PC-3 (cell line): ENCODE results near the gene CHAD. TPM values are rescaled to one million over a fixed set of nuclear protein-coding genes. Genes with fewer than 3 reads are reported as not detected.
A peak's percentile ranks its signal among the peaks of the same experiment; 100 is the strongest.

Experiments
- ATAC-seq: fragments of 200-7000 bp; cut with Tn5 transposase; 2 replicates; pipeline ENCODE4 v1.9.1; 2020; ENCODE audit warnings: mild to moderate bottlenecking, moderate library complexity
- BruUV-seq: library from RNA; stranded (reverse); fragments of 400-500 nt; replicated peaks from 2 replicates; lab custom pipeline; 2021; lab: Mats Ljungman, UMichigan
- CTCF ChIA-PET: fragments of 300-600 bp; sonication (Branson Sonifier 250); formaldehyde crosslinking; loops from one replicate; lab custom pipeline; 2022; ENCODE audit warnings: antibody characterized with exemption; lab: Charles Lee
- POLR2A ChIA-PET: fragments of 300-600 bp; sonication (Branson Sonifier 250); formaldehyde crosslinking; loops from one replicate; lab custom pipeline; 2022; ENCODE audit warnings: antibody characterized with exemption; ENCODE audit not compliant: unreplicated experiment; lab: Charles Lee
- DNase-seq: peaks from one replicate; pipeline ENCODE4 v3.0.0-alpha.2; 2015
- H2AFZ ChIP-seq: fragments of 300-600 bp; sonication (generic); 2 replicates; pipeline ENCODE4 v1.6.0; 2016; ENCODE audit warnings: antibody characterized with exemption, low read length
- H3F3A ChIP-seq: fragments of 300-600 bp; sonication (generic); one replicate; pipeline ENCODE4 v1.6.0; 2017; ENCODE audit warnings: antibody characterized with exemption, low read length, control low read depth, mild to moderate bottlenecking; ENCODE audit not compliant: unreplicated experiment
- H3K27ac ChIP-seq: fragments of 300-600 bp; sonication (generic); 2 replicates; pipeline ENCODE4 v1.5.1; 2016; ENCODE audit warnings: mild to moderate bottlenecking, low read length
- H3K27me3 ChIP-seq: fragments of 300-600 bp; sonication (generic); 2 replicates; pipeline ENCODE4 v1.6.1; 2016; ENCODE audit warnings: low read length, mixed read lengths
- H3K36me3 ChIP-seq: fragments of 300-600 bp; sonication (generic); 2 replicates; pipeline ENCODE4 v1.6.1; 2016; ENCODE audit warnings: low read depth, mixed run types, low read length, mixed read lengths
- H3K4me1 ChIP-seq: fragments of 300-600 bp; sonication (generic); 2 replicates; pipeline ENCODE4 v1.5.1; 2016; ENCODE audit warnings: low read length; ENCODE audit not compliant: insufficient read depth
- H3K4me2 ChIP-seq: fragments of 300-600 bp; sonication (generic); 2 replicates; pipeline ENCODE4 v1.6.0; 2016; ENCODE audit warnings: low read length
- H3K4me3 ChIP-seq: fragments of 300-600 bp; sonication (generic); 2 replicates; pipeline ENCODE4 v1.5.1; 2016; ENCODE audit warnings: mild to moderate bottlenecking, low read length, mixed read lengths
- H3K79me2 ChIP-seq: fragments of 300-600 bp; sonication (generic); 2 replicates; pipeline ENCODE4 v1.6.1; 2017; ENCODE audit warnings: low read length, mixed read lengths
- H3K9ac ChIP-seq: fragments of 300-600 bp; sonication (generic); 2 replicates; pipeline ENCODE4 v1.6.0; 2016; ENCODE audit warnings: mild to moderate bottlenecking, low read length
- H3K9me2 ChIP-seq: fragments of 300-600 bp; sonication (generic); replicated peaks from 2 replicates; pipeline ENCODE4 v1.6.1; 2016; ENCODE audit warnings: mixed run types, low read length, mixed read lengths
- H3K9me3 ChIP-seq: fragments of 300-600 bp; sonication (generic); 2 replicates; pipeline ENCODE4 v1.6.1; 2016; ENCODE audit warnings: low read length, mixed read lengths
- H4K20me1 ChIP-seq: fragments of 300-600 bp; sonication (generic); 2 replicates; pipeline ENCODE4 v1.6.1; 2016; ENCODE audit warnings: low read length, mixed read lengths
- CTCF ChIP-seq: fragments of 300-600 bp; sonication (generic); conservative IDR thresholded peaks from 2 replicates; pipeline ENCODE4 v1.5.1; 2017; ENCODE audit warnings: antibody characterized with exemption, low read depth, mild to moderate bottlenecking, low read length
- EZH2 ChIP-seq: fragments of 300-600 bp; sonication (generic); IDR thresholded peaks from one replicate; pipeline ENCODE4 v1.6.1; 2017; ENCODE audit warnings: antibody characterized with exemption, mild to moderate bottlenecking, low read length; ENCODE audit not compliant: unreplicated experiment
- EZH2phosphoT487 ChIP-seq: fragments of 300-600 bp; sonication (generic); IDR thresholded peaks from 2 replicates; pipeline ENCODE4 v1.6.1; 2018; ENCODE audit warnings: mild to moderate bottlenecking, antibody characterized with exemption, low read length, borderline replicate concordance
- intact Hi-C: fragments of 100-400 bp; cut with micrococcal nuclease; formaldehyde crosslinking; loops from 2 replicates; pipeline ENCODE4 v1.9.0; 2023
- total RNA-seq: library from RNA; depleted of rRNA; stranded (reverse); fragments of >200 nt; gene quantifications from 2 replicates; pipeline ENCODE4 v1.2.3, GENCODE V29; 2014

CHAD gene
- total RNA-seq, 1 experiment from 2014 or later: not detected

GRCh38 chr17:50440172-50440837, 28.4 kb downstream of the CHAD start:
- no peak for TF ChIP-seq CTCF
- no peak for TF ChIP-seq EZH2
- TF ChIP-seq EZH2phosphoT487: no peak
- BruUV-seq: no TSS peak
- H3K9ac ChIP-seq: no peak overlapping the region
- H3F3A ChIP-seq: no peaks in the 10 kb centered on the region
- H3K9me2 ChIP-seq: no peaks in the 10 kb centered on the region
- intact Hi-C loops: no loop called here
- ATAC-seq: peak; percentile 27
- H4K20me1 ChIP-seq: no peaks in the 10 kb centered on the region
- H3K4me3 ChIP-seq: no peak overlapping the region
- no peaks in the 10 kb centered on the region for H3K9me3 ChIP-seq
- H3K79me2 ChIP-seq: 0 out of 2 replicates have a peak, but pooled peaks cover 4% of the 10 kb centered on the region
- H3K4me1 ChIP-seq: peaks cover 29% of the 10 kb centered on the region
- no peak overlapping the region for H2AFZ ChIP-seq
- no peaks in the 10 kb centered on the region for H3K27me3 ChIP-seq
- CTCF ChIA-PET: interaction anchor here (0.6 to 1.0 kb wide), 2 partner anchors 14 to 43 kb away, joined by 3 to 4 read pairs; partner anchors contain the start of gene LRRC59
- peak; percentile 38 for DNase-seq
- no peak overlapping the region for H3K27ac ChIP-seq
- no peak overlapping the region for H3K4me2 ChIP-seq
- peaks cover 3% of the 10 kb centered on the region; the same call in 1 of the 2 replicates for H3K36me3 ChIP-seq
- POLR2A ChIA-PET: no interaction called here

- intact Hi-C loops: no loop called here
- no peak overlapping the region for H3K4me2 ChIP-seq
- H2AFZ ChIP-seq: no peak overlapping the region
- H3K79me2 ChIP-seq: 0 out of 2 replicates have a peak, but pooled peaks cover 4% of the 10 kb centered on the region
- ATAC-seq (no peak), DNase-seq (no peak)
- peaks cover 29% of the 10 kb centered on the region for H3K4me1 ChIP-seq
- no peak for TF ChIP-seq EZH2phosphoT487
- TF ChIP-seq CTCF: no peak
- TF ChIP-seq EZH2: no peak
- no peak overlapping the region for H3K9ac ChIP-seq
- H3K36me3 ChIP-seq: peaks cover 3% of the 10 kb centered on the region; the same call in 1 of the 2 replicates
- ChIA-PET POLR2A (no interaction called here), CTCF (no interaction called here)
- no TSS peak for BruUV-seq
- H3K4me3 ChIP-seq: no peak overlapping the region
- no peaks in the 10 kb centered on the region for H3K9me2 ChIP-seq
- no peaks in the 10 kb centered on the region for H3F3A ChIP-seq
- no peaks in the 10 kb centered on the region for H4K20me1 ChIP-seq
- no peaks in the 10 kb centered on the region for H3K27me3 ChIP-seq
- H3K27ac ChIP-seq: no peak overlapping the region
- H3K9me3 ChIP-seq: no peaks in the 10 kb centered on the region
Measured at GRCh38 chr17:50439008-50439407, 29.7 kb downstream of the CHAD start.

- H3K27me3 ChIP-seq: no peaks in the 10 kb centered on the region
- no peak overlapping the region for H3K4me2 ChIP-seq
- H4K20me1 ChIP-seq: no peaks in the 10 kb centered on the region
- intact Hi-C loops: no loop called here
- peaks cover 14% of the 10 kb centered on the region for H3K4me1 ChIP-seq
- DNase-seq: no peak
- no peak overlapping the region for H3K9ac ChIP-seq
- H2AFZ ChIP-seq: no peak overlapping the region
- no peaks in the 10 kb centered on the region for H3K9me2 ChIP-seq
- BruUV-seq: no TSS peak
- ATAC-seq: no peak
- no peak overlapping the region for H3K4me3 ChIP-seq
- ChIA-PET POLR2A (no interaction called here), CTCF (no interaction called here)
- H3K27ac ChIP-seq: no peak overlapping the region
- no peaks in the 10 kb centered on the region for H3K9me3 ChIP-seq
- H3F3A ChIP-seq: no peaks in the 10 kb centered on the region
- H3K79me2 ChIP-seq: peaks cover 10% of the 10 kb centered on the region; the same call in 1 of the 2 replicates
- H3K36me3 ChIP-seq: peaks cover 3% of the 10 kb centered on the region; the same call in 1 of the 2 replicates
- no peak for TF ChIP-seq EZH2
- TF ChIP-seq EZH2phosphoT487: no peak
- no peak for TF ChIP-seq CTCF
Measured at GRCh38 chr17:50437409-50437808, 31.3 kb downstream of the CHAD start.
